WTC11 (cell line): Measurements from ENCODE around the gene PRR35. TPM values are rescaled to one million over a fixed set of nuclear protein-coding genes. Genes with fewer than 3 reads are reported as not detected.

Experiments
- ATAC-seq: fragments of 200-7000 bp; cut with Tn5 transposase; 2 replicates; pipeline ENCODE4 v1.10.0; 2021; ENCODE audit warnings: mild to moderate bottlenecking, moderate library complexity
- CTCF ChIA-PET: fragments of 300-600 bp; sonication (Branson Sonifier 250); formaldehyde crosslinking; loops from one replicate; lab custom pipeline; 2021; ENCODE audit warnings: antibody characterized with exemption; lab: Charles Lee
- POLR2A ChIA-PET: fragments of 350-600 bp; sonication (Branson Sonifier 250); formaldehyde crosslinking; loops from one replicate; lab custom pipeline; 2021; ENCODE audit warnings: antibody characterized with exemption; lab: Charles Lee
- DNase-seq: peaks from one replicate; pipeline ENCODE4 v3.0.0; 2021; ENCODE audit warnings: low spot score
- H3K27ac Mint-ChIP-seq: 2 replicates; pipeline ENCODE4 v1.8.0; 2021; ENCODE audit warnings: mixed read lengths
- H3K27me3 Mint-ChIP-seq: 2 replicates; pipeline ENCODE4 v1.8.0; 2021; ENCODE audit warnings: low read depth, mild to moderate bottlenecking, moderate library complexity, mixed read lengths
- H3K36me3 Mint-ChIP-seq: 2 replicates; pipeline ENCODE4 v1.8.0; 2021; ENCODE audit warnings: mixed read lengths
- H3K4me1 Mint-ChIP-seq: 2 replicates; pipeline ENCODE4 v1.8.0; 2022; ENCODE audit warnings: mixed read lengths
- H3K4me3 Mint-ChIP-seq: 2 replicates; pipeline ENCODE4 v1.8.0; 2021; ENCODE audit warnings: mild to moderate bottlenecking, moderate library complexity, mixed read lengths
- H3K9me3 Mint-ChIP-seq: 2 replicates; pipeline ENCODE4 v1.8.0; 2021; ENCODE audit warnings: mixed read lengths
- AFF4 ChIP-seq: sonication (generic); formaldehyde crosslinking; IDR thresholded peaks from 2 replicates; pipeline ENCODE4 v1.8.1; 2023; ENCODE audit warnings: mild to moderate bottlenecking, missing genetic modification reagents, borderline replicate concordance
- ATF1 ChIP-seq: sonication (generic); formaldehyde crosslinking; IDR thresholded peaks from 2 replicates; pipeline ENCODE4 v1.8.1; 2023; ENCODE audit warnings: mild to moderate bottlenecking, moderate library complexity, missing genetic modification reagents
- ATF3 ChIP-seq: sonication (generic); formaldehyde crosslinking; conservative IDR thresholded peaks from 2 replicates; pipeline ENCODE4 v1.8.1; 2022; ENCODE audit warnings: mild to moderate bottlenecking, missing genetic modification reagents
- CDX4 ChIP-seq: fragments of 250-450 bp; sonication (Bioruptor Pico); IDR thresholded peaks from 2 replicates; pipeline ENCODE4 v1.9.0; 2021; ENCODE audit warnings: moderate library complexity, mild to moderate bottlenecking, inconsistent platforms, borderline replicate concordance
- E2F1 ChIP-seq: sonication (generic); formaldehyde crosslinking; IDR thresholded peaks from 2 replicates; pipeline ENCODE4 v1.8.0; 2022; ENCODE audit warnings: mild to moderate bottlenecking, missing genetic modification reagents
- E2F5 ChIP-seq: sonication (generic); formaldehyde crosslinking; IDR thresholded peaks from 2 replicates; pipeline ENCODE4 v1.8.1; 2022; ENCODE audit warnings: mild to moderate bottlenecking, moderate library complexity, missing genetic modification reagents
- FOXP1 ChIP-seq: sonication (generic); formaldehyde crosslinking; IDR thresholded peaks from 2 replicates; pipeline ENCODE4 v1.8.0; 2022; ENCODE audit warnings: missing genetic modification reagents, mild to moderate bottlenecking, moderate library complexity, borderline replicate concordance
- GTF2I ChIP-seq: fragments of 250-450 bp; sonication (Bioruptor Pico); conservative IDR thresholded peaks from 2 replicates; pipeline ENCODE4 v1.4.0; 2021; ENCODE audit warnings: mild to moderate bottlenecking
- HMGA2 ChIP-seq: fragments of 250-450 bp; sonication (Bioruptor Pico); IDR thresholded peaks from 2 replicates; pipeline ENCODE4 v1.4.0; 2021; ENCODE audit warnings: mild to moderate bottlenecking, moderate library complexity
- MYBL2 ChIP-seq: sonication (generic); formaldehyde crosslinking; IDR thresholded peaks from 2 replicates; pipeline ENCODE4 v1.8.1; 2023; ENCODE audit warnings: mild to moderate bottlenecking, moderate library complexity, missing genetic modification reagents
- NFATC4 ChIP-seq: fragments of 250-450 bp; sonication (Bioruptor Pico); IDR thresholded peaks from 2 replicates; pipeline ENCODE4 v1.9.0; 2021; ENCODE audit warnings: mild to moderate bottlenecking
- NR3C1 ChIP-seq: sonication (generic); formaldehyde crosslinking; conservative IDR thresholded peaks from 2 replicates; pipeline ENCODE4 v1.8.1; 2023; ENCODE audit warnings: low read depth, mild to moderate bottlenecking, missing genetic modification reagents
- PRRX2 ChIP-seq: fragments of 250-450 bp; sonication (Bioruptor Pico); IDR thresholded peaks from 2 replicates; pipeline ENCODE4 v1.8.0; 2021; ENCODE audit warnings: mild to moderate bottlenecking
- RELA ChIP-seq: sonication (generic); formaldehyde crosslinking; IDR thresholded peaks from 2 replicates; pipeline ENCODE4 v1.8.1; 2022; ENCODE audit warnings: missing genetic modification reagents, mild to moderate bottlenecking, borderline replicate concordance
- SMAD4 ChIP-seq: sonication (generic); formaldehyde crosslinking; IDR thresholded peaks from 2 replicates; pipeline ENCODE4 v1.8.0; 2022; ENCODE audit warnings: mild to moderate bottlenecking, missing genetic modification reagents
- SP1 ChIP-seq: sonication (generic); formaldehyde crosslinking; conservative IDR thresholded peaks from 2 replicates; pipeline ENCODE4 v1.8.1; 2022; ENCODE audit warnings: missing genetic modification reagents
- STAT6 ChIP-seq: sonication (generic); formaldehyde crosslinking; conservative IDR thresholded peaks from 2 replicates; pipeline ENCODE4 v1.8.1; 2023; ENCODE audit warnings: mild to moderate bottlenecking, low read depth, missing genetic modification reagents, moderate library complexity
- TEAD4 ChIP-seq: sonication (generic); formaldehyde crosslinking; IDR thresholded peaks from 2 replicates; pipeline ENCODE4 v1.8.0; 2022; ENCODE audit warnings: mild to moderate bottlenecking, missing genetic modification reagents
- USF2 ChIP-seq: sonication (generic); formaldehyde crosslinking; IDR thresholded peaks from 2 replicates; pipeline ENCODE4 v1.8.1; 2023; ENCODE audit warnings: mild to moderate bottlenecking, missing genetic modification reagents, moderate library complexity
- ZNF263 ChIP-seq: sonication (generic); formaldehyde crosslinking; IDR thresholded peaks from 2 replicates; pipeline ENCODE4 v1.8.1; 2022; ENCODE audit warnings: low read depth, mild to moderate bottlenecking, moderate library complexity, missing genetic modification reagents
- total RNA-seq: library from RNA; stranded (reverse); gene quantifications from 3 replicates; pipeline ENCODE4 v1.2.3, GENCODE V29; 2021

Gene PRR35
- total RNA-seq, 1 experiment from 2014 or later = 0.72 TPM

GRCh38 chr16:525123-525519 is 35.1 kb upstream of the PRR35 start (continued):
- TF ChIP-seq AFF4 (CRISPR knock-in tag) (no peak), SP1 (CRISPR knock-in tag) (no peak), SMAD4 (CRISPR knock-in tag) (no peak), CDX4 (CRISPR knock-in tag) (no peak), RELA (CRISPR knock-in tag) (no peak), GTF2I (CRISPR knock-in tag) (no peak), TEAD4 (CRISPR knock-in tag) (no peak), E2F5 (CRISPR knock-in tag) (no peak)

GRCh38 chr16:525520-526180 is 34.5 kb upstream of the PRR35 start:
- TF ChIP-seq ZNF263 (0 out of 2 replicates have a peak, but pooled peaks have one; percentile 8), USF2 (CRISPR knock-in tag) (no peak)
- no peak for ATAC-seq

GRCh38 chr16:526181-527014 is 33.8 kb upstream of the PRR35 start:
- ATAC-seq (peak; percentile 4), DNase-seq (peak; percentile 54)
- ChIA-PET POLR2A (interaction anchor here (1.2 kb wide), 1 partner anchor 13 kb away, joined by 3 read pairs; no protein-coding TSS in a partner anchor), CTCF (interaction anchor here (0.6 to 2.1 kb wide), 14 partner anchors 10 to 1629 kb away, joined by 3 to 10 read pairs (median 4); partner anchors contain the start of gene TRAF7)
- H3K9me3 Mint-ChIP-seq = no peaks in the 10 kb centered on the region
- peaks cover 20% of the 10 kb centered on the region for H3K4me1 Mint-ChIP-seq
- peak overlapping the region; percentile 89 for H3K4me3 Mint-ChIP-seq
- H3K27ac Mint-ChIP-seq = peak overlapping the region; percentile 76; the same call in 1 of the 2 replicates
- H3K27me3 Mint-ChIP-seq = no peaks in the 10 kb centered on the region
- 0 out of 2 replicates have a peak, but pooled peaks cover 2% of the 10 kb centered on the region for H3K36me3 Mint-ChIP-seq
- TF ChIP-seq ATF3 (CRISPR knock-in tag) (no peak), FOXP1 (no peak), ATF1 (CRISPR knock-in tag) (no peak), HMGA2 (CRISPR knock-in tag) (no peak), PRRX2 (no peak), MYBL2 (CRISPR knock-in tag) (0 out of 2 replicates have a peak, but pooled peaks have one; percentile 19), E2F1 (CRISPR knock-in tag) (0 out of 2 replicates have a peak, but pooled peaks have one; percentile 33), NFATC4 (CRISPR knock-in tag) (no peak), STAT6 (CRISPR knock-in tag) (no peak), NR3C1 (no peak), SP1 (CRISPR knock-in tag) (no peak)

More at GRCh38 chr16:525520-526180, 34.5 kb upstream of the PRR35 start:
- ChIA-PET CTCF (interaction anchor here (0.6 to 1.6 kb wide), 3 partner anchors 51 to 1419 kb away, joined by 3 to 4 read pairs (median 3); no protein-coding TSS in a partner anchor), POLR2A (no interaction called here)
- peaks cover 20% of the 10 kb centered on the region for H3K4me1 Mint-ChIP-seq
- no peak for DNase-seq
- no peaks in the 10 kb centered on the region for H3K9me3 Mint-ChIP-seq
- 0 out of 2 replicates have a peak, but pooled peaks cover 2% of the 10 kb centered on the region for H3K36me3 Mint-ChIP-seq
- H3K27ac Mint-ChIP-seq = peak overlapping the region; percentile 89
- peak overlapping the region; percentile 89 for H3K4me3 Mint-ChIP-seq
- no peaks in the 10 kb centered on the region for H3K27me3 Mint-ChIP-seq
